ENCODE measurements around the gene PIP5KL1.

The PIP5KL1 gene

DNA sequence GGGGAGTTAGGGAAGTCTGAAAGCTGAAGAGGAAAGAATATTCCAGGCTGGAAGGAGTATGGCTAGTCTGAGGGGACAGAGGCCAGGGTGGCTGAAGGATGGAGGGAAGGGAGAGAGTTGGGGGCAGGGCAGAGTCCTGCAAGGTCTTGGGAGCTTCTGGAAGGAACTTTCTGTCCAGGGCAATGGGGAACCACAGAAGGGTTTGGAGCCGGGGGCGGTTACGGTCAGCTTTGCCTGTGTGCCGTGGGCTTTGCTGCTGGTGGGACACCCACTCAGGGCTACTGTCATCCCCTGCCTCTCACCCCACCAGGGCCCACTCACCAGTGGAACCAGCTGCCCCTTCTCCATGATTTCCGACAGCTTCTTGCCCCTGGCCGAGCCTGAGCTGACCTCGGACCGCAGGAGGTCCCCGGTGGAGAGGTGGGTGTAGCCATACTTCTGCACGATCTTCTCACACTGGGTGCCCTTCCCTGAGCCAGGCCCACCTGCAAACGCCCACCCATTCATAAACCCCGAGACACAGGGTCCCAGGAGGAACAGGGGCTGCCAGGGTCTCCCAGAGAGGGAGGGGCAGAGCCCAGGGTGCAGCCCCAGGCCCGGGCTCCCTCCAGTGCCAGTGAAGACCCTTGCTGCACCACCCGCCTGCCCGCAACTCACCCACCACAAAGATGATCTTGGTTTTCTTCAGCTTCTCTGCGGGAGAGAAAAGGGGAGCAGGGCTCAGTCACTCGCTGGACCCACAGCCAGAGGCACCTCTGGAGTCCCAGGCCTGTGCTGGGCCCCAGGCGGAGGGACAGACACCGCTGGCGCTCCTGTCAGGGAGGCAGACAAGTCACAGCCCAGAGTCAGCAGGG lies 58.0 kb downstream of the PIP5KL1 start:
- no peak for DNase-seq (ENCODE audit: low read depth, low spot score)

DNA sequence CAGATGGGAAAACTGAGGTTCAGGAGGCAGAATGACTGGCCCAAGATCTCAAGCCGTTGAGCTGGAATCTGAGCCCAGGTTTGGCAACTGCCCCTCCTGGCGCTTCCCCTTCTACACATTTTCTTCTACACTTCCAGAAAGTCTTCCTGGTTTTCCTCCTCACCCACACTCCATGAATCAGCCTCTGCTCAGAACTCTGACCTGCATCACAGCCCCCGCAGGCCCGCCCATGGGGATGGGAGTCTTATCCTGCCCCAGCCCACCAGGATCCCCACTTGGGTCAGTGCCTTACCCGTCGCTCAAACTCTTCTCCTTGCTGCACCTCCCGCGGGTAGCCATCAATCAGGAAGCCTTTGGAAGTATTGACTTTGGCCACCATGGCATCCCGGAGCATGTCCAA lies 59.0 kb downstream of the PIP5KL1 start:
- no peak for DNase-seq (ENCODE audit: low read depth, low spot score)

DNA sequence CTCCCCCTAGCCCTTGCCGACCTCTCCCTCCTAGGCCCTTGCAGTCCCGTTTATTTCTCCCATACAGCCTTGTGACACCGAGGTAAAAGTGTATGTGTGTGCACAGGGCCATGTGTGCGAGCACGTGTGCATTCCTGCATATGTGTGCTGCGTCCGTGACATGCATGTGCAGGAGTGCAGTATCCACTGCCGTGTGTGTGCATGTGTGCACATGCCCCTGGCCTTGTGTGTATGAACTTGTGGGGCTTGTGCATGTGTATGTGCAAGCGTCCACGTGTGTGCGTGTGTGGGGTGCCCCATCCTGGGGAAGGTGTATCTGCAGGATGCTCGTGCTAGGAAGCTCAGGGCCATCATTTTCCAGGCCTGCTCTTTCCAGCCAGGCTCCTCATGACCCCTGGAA lies 59.7 kb downstream of the PIP5KL1 start:
- no peak for DNase-seq (ENCODE audit: low read depth, low spot score)

All from activated naive CD8-positive, alpha-beta T cell treated with anti-CD3 and anti-CD28 coated beads, Interleukin-2, amount 50 U/mL, for 16 hours (primary cell).